GM03348 (cell line): ENCODE data around the gene TRIM71.

Experiments
- DNase-seq: peaks from one replicate; pipeline ENCODE4 v3.0.0; 2012; ENCODE audit warnings: low spot score

TRIM71 gene

GRCh38 chr3:32866533-32866932 is 48.7 kb downstream of the TRIM71 start:
- DNase-seq = no peak

- DNase-seq = no peak
Observed at GRCh38 chr3:32867954-32868353, 50.2 kb downstream of the TRIM71 start.

- no peak for DNase-seq
Observed at GRCh38 chr3:32868719-32869512, 51.1 kb downstream of the TRIM71 start.

GRCh38 chr3:32869513-32870047 is 51.8 kb downstream of the TRIM71 start:
- no peak for DNase-seq

GRCh38 chr3:32870373-32871095 is 52.7 kb downstream of the TRIM71 start:
- DNase-seq = no peak

GRCh38 chr3:32871273-32871672 is 53.5 kb downstream of the TRIM71 start:
- no peak for DNase-seq

- DNase-seq = no peak
Observed at GRCh38 chr3:32872487-32873382, 54.9 kb downstream of the TRIM71 start.

GRCh38 chr3:32873531-32874130 is 55.8 kb downstream of the TRIM71 start:
- no peak for DNase-seq

GRCh38 chr3:32876920-32877319 is 59.1 kb downstream of the TRIM71 start:
- no peak for DNase-seq

GRCh38 chr3:32877598-32877997 is 59.8 kb downstream of the TRIM71 start:
- no peak for DNase-seq

GRCh38 chr3:32880225-32880624 is 62.4 kb downstream of the TRIM71 start:
- DNase-seq = no peak

- DNase-seq = no peak
Observed at GRCh38 chr3:32881624-32882023, 63.8 kb downstream of the TRIM71 start.

- no peak for DNase-seq
Observed at GRCh38 chr3:32882189-32882588, 64.4 kb downstream of the TRIM71 start.

GRCh38 chr3:32882603-32883025 is 64.8 kb downstream of the TRIM71 start:
- no peak for DNase-seq

GRCh38 chr3:32883817-32884216 is 66.0 kb downstream of the TRIM71 start:
- DNase-seq = no peak

- DNase-seq = no peak
Observed at GRCh38 chr3:32884591-32884990, 66.8 kb downstream of the TRIM71 start.

GRCh38 chr3:32885283-32885901 is 67.6 kb downstream of the TRIM71 start:
- DNase-seq = no peak

GRCh38 chr3:32886296-32886695 is 68.5 kb downstream of the TRIM71 start:
- DNase-seq = no peak

GRCh38 chr3:32886911-32887310 is 69.1 kb downstream of the TRIM71 start:
- DNase-seq = no peak

- no peak for DNase-seq
Observed at GRCh38 chr3:32888739-32889138, 70.9 kb downstream of the TRIM71 start.
